Smooth muscle cell of the brain vasculature (primary cell): ENCODE results near the gene TIAM1.
A peak's percentile ranks its signal among the peaks of the same experiment; 100 is the strongest.

Source experiments
- DNase-seq: peaks from one replicate; pipeline ENCODE4 v3.0.0-alpha.2; 2012; ENCODE audit warnings: low read depth, low spot score

Gene TIAM1

GRCh38 chr21:31286621-31287020 is 57.4 kb downstream of the TIAM1 start:
- DNase-seq: no peak

GRCh38 chr21:31284797-31285397 is 59.2 kb downstream of the TIAM1 start:
- no peak for DNase-seq

GRCh38 chr21:31283025-31283424 is 61.0 kb downstream of the TIAM1 start:
- DNase-seq: no peak

GRCh38 chr21:31282095-31282709 is 61.9 kb downstream of the TIAM1 start:
- peak; percentile 76 for DNase-seq

GRCh38 chr21:31281561-31281960 is 62.5 kb downstream of the TIAM1 start:
- no peak for DNase-seq

- no peak for DNase-seq
Observed at GRCh38 chr21:31279986-31280385, 64.1 kb downstream of the TIAM1 start.

- no peak for DNase-seq
Observed at GRCh38 chr21:31279214-31279613, 64.8 kb downstream of the TIAM1 start.

GRCh38 chr21:31278511-31279130 is 65.4 kb downstream of the TIAM1 start:
- DNase-seq: no peak

- DNase-seq: no peak
Observed at GRCh38 chr21:31276663-31277062, 67.4 kb downstream of the TIAM1 start.

- no peak for DNase-seq
Observed at GRCh38 chr21:31275901-31276300, 68.2 kb downstream of the TIAM1 start.

- DNase-seq: no peak
Observed at GRCh38 chr21:31273278-31273677, 70.8 kb downstream of the TIAM1 start.

GRCh38 chr21:31268090-31268489 is 76.0 kb downstream of the TIAM1 start:
- DNase-seq: no peak

- no peak for DNase-seq
Observed at GRCh38 chr21:31267644-31268043, 76.4 kb downstream of the TIAM1 start.

GRCh38 chr21:31266241-31266640 is 77.8 kb downstream of the TIAM1 start:
- no peak for DNase-seq

- DNase-seq: no peak
Observed at GRCh38 chr21:31265366-31266013, 78.6 kb downstream of the TIAM1 start.

GRCh38 chr21:31264574-31264973 is 79.5 kb downstream of the TIAM1 start:
- DNase-seq: no peak

- DNase-seq: no peak
Observed at GRCh38 chr21:31262728-31263127, 81.3 kb downstream of the TIAM1 start.

GRCh38 chr21:31261759-31262158 is 82.3 kb downstream of the TIAM1 start:
- DNase-seq: no peak

GRCh38 chr21:31260790-31261189 is 83.3 kb downstream of the TIAM1 start:
- DNase-seq: no peak

GRCh38 chr21:31258073-31258472 is 86.0 kb downstream of the TIAM1 start:
- DNase-seq: no peak

GRCh38 chr21:31257265-31257664 is 86.8 kb downstream of the TIAM1 start:
- no peak for DNase-seq

GRCh38 chr21:31255896-31256295 is 88.2 kb downstream of the TIAM1 start:
- DNase-seq: no peak

- no peak for DNase-seq
Observed at GRCh38 chr21:31255036-31255435, 89.0 kb downstream of the TIAM1 start.
